GM12891 (cell line): ENCODE data around the gene WLS.

Experiments
- PAX5 ChIP-seq: IDR thresholded peaks from 2 replicates; pipeline ENCODE4 v1.6.1; 2011; ENCODE audit warnings: low read length, moderate library complexity, mild to moderate bottlenecking; ENCODE audit not compliant: insufficient read depth, severe bottlenecking
- POLR2A ChIP-seq: IDR thresholded peaks from 2 replicates; pipeline ENCODE4 v1.6.1; 2011; ENCODE audit warnings: low read depth, low read length, control low read depth
- POLR2AphosphoS5 ChIP-seq: IDR thresholded peaks from 2 replicates; pipeline ENCODE4 v1.6.1; 2011; ENCODE audit warnings: low read depth, low read length, control low read depth
- TAF1 ChIP-seq: IDR thresholded peaks from 2 replicates; pipeline ENCODE4 v1.6.1; 2011; ENCODE audit warnings: low read depth, low read length, control low read depth

DNA sequence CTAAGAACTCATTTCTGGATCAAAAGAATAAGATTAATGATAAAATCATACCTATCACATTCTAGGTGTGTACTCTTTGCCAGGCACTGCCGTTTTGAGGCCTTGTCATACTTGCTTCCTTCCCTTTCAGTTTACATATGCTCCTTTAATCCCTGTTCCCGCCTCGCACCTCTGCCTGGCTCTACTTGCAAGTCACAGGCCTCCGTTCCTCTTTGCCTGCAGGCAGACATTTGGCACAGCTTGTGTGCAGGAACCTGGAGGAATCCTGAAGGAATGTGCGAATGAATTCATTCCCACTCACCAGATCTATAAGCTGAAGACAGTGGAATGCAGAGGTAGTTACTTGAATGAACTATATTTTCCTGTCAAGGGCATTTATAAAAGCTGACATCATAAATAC is 13.8 kb downstream of the WLS start:
- TF ChIP-seq POLR2AphosphoS5 (no peak), POLR2A (no peak), PAX5 (no peak), TAF1 (no peak)
